ENCODE data around the gene KIAA0319L.
"Not testable (repeated sequence)": the region's sequence is repeated elsewhere in the genome, so short reads cannot be mapped to it uniquely, and the experiment has no call there.

Gene KIAA0319L

DNA sequence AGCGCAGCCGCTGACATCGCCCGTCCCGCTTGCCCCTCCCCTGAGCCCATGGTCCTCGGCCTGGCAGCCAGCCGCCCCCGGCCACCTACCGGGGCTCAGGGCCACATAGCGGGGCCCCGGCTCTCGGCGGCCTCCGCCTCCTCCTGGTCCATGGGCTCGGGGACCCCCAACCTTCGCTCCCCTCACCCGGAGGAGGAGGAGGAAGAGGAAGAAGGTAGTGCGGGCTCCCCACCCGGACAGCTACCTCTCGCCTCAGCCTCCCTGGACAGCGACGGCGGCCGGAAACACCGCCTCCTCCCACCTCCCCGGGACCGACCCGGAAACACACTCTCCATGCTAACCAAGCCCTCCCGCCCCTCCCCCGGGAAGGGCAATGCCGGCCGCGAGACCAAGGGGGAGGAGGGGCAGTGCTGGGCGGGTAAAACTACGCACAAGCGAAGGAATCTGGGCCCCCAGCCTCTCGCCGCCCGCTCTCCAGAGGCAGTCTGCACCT, at the start of gene KIAA0319L:
Gene KIAA0319L (minus strand): TSS at position 286 of the 493 bp plus-strand sequence. CDS start 2,912 bp downstream, outside the sequence.
- DNase-seq (ENCODE audit: low read depth in 3 of 3) = peak in 2 of 3 donors; percentile 45 to 46

DNA sequence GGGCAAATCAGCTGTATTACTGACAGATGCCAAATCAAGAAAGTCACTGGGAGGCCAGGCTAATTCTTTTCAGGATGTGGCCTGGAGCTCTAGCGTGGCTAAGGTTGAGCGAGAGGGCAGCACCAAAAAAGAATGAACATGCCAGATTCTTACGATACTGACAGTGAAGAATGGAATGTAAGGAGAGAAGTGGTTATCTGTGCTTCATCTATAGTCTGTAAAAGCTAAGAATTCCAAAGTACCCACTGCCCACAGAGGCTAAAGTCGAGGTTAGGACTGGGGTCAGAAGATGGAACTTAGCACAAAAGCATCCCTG, 48.6 kb upstream of the KIAA0319L start:
- DNase-seq (ENCODE audit: low read depth in 3 of 3) = no peak

DNA sequence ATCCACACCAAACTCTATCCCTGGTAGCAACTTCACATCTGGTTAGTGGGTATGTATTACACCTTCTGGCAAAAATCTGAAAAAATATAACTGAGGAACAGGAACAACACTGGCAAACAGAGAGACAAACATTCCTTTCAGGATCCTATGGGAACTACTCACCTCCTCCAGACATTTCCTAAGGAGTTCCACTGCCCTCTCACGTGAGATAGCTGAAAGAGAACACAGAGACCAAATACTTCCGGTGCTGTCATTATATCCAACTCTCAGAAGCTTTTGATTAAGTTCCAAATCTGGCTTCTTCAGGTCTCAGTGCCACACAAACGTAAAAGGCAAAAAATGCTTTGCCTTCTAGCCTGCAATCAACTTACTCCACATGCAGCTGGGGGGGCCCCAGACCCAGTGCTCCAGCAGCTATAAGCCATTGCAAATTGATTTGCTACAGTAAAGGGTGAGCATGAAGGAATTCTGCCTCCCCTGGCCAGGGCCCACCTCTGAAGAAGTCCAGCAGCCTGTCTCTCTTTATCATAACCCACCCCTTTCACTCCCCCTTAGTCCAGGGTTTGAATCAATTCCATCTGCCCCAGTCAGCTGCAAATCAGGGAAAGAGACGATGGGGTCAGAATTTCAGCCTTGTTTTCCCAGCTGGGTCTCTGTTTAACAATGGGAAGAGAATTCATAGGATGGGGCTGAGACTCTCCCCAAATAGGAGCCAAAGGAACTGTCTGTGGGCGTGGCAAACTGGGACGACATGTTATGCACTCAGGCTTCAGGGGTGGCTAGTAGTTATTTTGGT, 48.1 kb upstream of the KIAA0319L start:
- no peak for DNase-seq (ENCODE audit: low read depth in 3 of 3)

DNA sequence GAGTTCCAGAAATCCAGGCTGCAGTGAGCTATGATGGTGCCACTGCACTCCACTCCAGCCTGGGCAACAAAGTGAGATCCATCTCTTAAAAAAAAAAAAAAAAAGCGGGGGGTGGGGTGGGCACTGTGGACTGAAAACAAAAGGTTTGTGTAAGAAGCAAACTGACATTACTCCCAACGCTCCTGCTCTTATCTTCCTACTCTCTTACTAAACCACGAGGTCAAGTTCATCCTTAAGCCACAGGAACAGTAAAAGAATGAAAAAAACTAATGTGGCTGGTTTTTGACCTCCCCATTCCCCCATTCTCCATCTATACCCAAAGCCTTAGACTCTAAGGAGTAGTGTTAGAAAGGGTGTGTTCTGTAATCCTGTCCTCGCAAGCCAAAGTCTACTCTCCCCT, 46.7 kb upstream of the KIAA0319L start:
- no peak for DNase-seq (ENCODE audit: low read depth in 3 of 3)

DNA sequence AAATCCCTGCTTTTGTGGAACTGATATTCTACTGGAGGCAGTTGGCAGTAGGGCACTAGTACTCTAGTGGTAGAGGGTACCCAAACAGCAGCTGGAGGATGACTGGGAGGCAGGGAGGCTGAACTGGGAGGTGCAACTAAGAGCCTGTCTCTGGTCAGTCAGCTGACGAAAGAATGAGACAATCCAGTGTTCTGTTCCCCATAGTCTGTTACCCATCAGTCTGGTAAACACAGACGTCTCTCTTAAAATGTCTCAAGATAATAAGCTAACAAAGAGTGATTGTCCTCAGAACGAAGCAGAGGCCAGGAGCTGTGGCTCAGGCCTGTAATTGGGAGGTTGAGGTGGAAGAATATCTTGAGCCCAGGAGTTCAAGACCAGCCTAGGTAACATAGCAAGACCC, 46.3 kb upstream of the KIAA0319L start:
- no peak for DNase-seq (ENCODE audit: low read depth in 3 of 3)

DNA sequence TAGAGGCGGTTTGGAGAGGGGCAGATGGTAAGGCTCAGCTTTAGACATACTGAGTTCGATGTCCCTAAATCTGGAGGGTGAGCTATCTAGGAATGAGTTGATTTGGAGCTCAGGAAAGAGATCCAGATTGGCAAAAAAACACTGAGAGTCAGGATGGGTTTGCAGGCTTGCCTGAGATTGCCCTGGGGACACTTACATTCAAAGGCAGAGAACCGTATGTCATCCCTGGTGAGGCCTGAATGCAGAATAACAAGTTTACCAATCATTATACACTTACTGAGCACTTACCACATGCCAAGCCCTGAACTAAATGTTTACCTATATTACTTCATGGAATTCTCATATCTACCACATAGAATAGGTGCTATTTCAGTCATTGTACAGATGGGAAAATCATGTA, 43.4 kb upstream of the KIAA0319L start:
- no peak for DNase-seq (ENCODE audit: low read depth in 3 of 3)

DNA sequence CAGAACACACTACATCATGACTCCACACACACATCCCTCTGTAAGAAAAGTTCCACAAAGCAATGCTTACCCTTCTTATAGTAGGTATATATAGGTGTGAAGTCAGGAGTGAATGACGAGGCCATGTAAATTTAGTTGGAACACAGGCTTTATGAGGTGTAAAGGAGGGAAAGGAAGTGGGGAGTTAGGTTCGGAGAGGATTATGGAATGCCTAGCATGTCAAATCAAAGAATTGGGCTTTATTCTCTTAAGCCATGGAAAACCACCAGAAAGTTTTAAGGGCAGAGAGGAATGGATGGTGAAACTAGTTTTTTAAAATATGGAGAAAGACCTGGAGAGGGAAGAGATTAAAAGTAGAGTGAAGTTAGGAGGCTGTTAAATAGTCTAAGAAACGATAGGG, 42.2 kb upstream of the KIAA0319L start:
- DNase-seq (ENCODE audit: low read depth in 3 of 3) = no peak

DNA sequence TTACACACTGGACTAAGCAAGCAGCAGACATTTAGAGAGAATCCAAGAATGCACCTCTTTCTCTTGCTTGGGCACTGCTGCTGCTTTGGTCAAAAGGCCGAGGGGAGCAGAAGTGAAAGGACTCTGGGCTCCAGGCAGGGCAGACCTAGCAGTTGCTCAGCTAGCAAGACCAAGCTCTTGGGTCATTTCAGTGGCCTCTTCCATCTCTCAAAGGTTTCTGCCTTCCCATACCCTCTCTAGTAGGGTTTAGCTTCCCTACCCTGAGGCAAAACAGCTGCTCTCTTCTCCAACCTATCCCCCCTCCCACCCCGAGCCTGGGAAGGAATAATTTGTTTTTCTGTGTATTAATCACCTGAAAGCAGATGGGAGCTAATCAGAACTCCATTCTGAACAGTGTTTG, 41.7 kb upstream of the KIAA0319L start:
- no peak for DNase-seq (ENCODE audit: low read depth in 3 of 3)

DNA sequence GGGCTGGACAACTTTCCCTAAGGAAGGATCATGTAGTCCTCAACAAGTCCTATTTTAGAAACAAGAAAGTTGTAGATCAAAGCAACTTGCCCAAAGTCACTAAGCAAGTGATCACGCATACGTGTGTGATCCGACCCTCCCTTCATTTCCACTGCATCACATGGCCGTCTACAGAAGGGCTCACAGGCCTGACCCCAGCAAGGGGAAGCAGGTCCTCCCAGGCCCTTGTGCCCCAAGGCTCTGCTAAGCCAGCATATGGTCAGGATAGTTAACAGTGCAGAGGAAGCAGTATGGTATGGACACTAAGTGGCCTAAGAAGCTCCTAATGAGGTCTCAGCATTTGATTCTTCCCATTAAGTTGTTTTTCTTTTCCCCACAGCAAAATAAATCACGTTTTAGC, 40.7 kb upstream of the KIAA0319L start:
- DNase-seq (ENCODE audit: low read depth in 3 of 3) = no peak

DNA sequence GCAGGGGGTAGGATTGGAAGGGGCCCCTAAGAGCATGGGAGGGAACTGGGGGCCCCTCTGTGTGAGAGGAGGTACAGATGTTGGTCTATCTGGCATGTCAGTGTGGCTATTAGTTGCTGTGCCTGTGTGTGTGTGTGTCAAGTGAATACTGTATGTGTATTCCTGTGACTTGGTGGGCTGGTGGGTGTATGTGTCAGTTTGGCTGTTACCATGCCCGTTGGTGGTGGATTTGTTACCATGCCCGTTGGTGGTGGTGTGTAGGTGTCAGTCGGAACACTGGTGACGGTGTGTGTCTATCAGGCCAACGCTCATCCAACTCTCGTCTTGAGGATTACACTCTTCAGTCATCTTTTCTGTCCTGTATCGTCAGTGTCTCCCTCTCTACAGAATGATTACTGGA, 38.5 kb upstream of the KIAA0319L start:
- no peak for DNase-seq (ENCODE audit: low read depth in 3 of 3)

DNA sequence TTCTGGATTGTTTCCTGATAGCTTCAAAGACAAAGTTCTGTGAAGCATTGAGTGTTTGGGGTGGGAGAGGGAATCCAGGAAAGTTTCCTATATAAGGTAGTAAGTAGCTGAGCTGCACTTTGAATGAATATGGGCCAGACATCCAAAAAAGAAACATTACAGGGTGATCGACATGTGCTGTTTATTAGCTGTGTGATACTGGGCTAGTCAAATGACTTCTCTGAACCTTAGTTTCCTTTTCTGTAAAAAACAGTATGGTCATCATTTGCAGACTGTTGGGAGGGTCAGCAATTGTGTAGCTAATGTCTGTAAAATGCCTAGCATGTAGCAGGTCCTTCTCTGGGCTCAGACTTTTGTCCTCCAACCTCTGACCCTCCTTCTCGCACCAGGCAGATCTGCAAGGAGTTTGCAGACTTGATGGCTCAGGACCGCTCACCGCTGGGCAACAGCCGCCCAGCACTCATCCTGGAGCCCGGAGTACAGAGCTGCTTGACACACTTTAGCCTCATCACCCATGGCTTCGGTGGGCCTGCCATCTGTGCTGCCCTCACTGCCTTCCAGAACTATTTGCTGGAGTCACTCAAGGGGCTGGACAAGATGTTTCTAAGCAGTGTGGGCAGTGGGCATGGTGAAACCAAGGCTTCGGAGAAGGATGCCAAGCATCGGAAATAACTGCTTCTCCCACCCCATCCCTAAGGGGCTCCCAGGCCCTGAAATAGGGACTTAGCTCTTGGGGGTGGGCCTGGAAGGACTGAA, 37.0 kb upstream of the KIAA0319L start:
- no peak for DNase-seq (ENCODE audit: low read depth in 3 of 3)

DNA sequence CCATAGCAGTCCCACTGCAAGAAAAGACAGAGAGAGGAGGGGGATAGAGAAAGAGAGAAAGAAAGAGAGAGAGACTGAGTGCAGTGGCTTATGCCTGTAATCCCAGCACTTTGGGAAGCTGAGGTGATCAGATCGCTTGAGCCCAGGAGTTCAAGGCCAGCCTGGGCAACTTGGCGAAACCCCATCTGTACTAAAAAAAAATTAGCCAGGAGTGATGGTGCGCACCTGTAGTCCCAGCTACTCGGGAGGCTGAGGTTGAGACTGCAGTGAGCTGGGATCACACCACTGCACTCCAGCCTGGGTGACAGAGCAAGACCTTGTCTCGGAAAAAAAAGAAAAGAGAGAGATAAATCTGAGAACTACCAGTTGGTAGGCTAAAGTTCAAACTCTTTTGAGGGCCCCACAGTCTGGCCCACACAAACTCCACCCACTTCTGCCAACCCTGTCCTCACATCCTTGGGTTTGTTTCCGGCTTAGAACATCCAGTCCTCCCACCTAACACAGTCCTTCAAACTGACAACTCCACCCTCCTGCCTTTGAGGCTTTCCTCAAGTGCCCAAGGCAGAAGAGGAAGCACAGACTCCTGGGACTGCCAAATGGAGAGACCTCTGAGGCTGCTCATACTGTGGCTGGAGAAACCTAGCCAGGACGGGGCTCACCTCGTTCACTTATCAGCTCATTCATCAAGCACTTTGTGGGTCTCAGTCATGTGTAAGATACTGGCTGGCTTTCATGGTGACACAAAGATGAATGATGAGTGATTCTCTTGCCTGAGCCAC, 36.0 kb upstream of the KIAA0319L start:
- DNase-seq (ENCODE audit: low read depth in 3 of 3) = no peak

DNA sequence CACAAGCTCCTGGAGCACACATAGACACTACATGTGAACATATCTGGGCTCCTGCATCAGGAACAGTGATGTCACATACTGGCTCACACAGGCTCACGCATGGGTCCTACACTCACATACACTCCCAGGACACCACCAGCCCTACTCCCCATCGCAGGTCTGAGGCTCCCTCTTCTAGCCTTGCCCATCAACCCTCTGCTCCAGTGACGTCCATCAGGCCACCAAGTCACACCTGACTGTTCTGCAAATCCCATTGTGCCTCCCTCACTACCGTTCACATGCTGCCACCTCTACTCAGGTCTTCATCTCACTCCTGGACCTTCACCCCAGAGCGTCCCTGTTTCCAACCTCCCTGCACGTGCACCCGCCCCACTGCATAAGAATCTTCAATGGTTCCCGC, 34.0 kb upstream of the KIAA0319L start:
- DNase-seq (ENCODE audit: low read depth in 3 of 3) = no peak

DNA sequence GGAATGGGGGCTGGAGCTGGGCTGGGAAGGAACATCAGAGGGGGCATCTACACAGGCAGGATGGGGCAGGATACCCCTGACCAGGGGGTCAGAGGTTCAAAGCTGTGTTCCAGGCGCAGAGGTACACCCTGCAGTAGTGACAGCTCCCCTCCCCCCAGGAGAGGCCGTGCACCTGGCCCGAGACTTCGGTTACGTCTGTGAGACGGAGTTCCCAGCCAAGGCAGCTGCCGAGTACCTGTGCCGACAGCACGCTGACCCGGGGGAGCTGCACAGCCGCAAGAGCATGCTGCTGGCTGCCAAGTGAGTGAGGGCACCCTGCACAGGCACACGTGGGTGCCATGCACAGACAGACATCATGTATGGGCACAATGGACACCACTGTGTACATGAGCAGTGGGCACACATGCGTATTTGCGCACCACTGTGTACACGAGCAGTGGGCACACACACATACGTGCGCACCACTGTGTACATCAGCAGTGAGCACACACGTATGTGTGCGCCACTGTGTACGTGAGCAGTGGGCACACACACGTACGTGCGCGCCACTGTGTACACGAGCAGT, 33.4 kb upstream of the KIAA0319L start:
- no peak for DNase-seq (ENCODE audit: low read depth in 3 of 3)

DNA sequence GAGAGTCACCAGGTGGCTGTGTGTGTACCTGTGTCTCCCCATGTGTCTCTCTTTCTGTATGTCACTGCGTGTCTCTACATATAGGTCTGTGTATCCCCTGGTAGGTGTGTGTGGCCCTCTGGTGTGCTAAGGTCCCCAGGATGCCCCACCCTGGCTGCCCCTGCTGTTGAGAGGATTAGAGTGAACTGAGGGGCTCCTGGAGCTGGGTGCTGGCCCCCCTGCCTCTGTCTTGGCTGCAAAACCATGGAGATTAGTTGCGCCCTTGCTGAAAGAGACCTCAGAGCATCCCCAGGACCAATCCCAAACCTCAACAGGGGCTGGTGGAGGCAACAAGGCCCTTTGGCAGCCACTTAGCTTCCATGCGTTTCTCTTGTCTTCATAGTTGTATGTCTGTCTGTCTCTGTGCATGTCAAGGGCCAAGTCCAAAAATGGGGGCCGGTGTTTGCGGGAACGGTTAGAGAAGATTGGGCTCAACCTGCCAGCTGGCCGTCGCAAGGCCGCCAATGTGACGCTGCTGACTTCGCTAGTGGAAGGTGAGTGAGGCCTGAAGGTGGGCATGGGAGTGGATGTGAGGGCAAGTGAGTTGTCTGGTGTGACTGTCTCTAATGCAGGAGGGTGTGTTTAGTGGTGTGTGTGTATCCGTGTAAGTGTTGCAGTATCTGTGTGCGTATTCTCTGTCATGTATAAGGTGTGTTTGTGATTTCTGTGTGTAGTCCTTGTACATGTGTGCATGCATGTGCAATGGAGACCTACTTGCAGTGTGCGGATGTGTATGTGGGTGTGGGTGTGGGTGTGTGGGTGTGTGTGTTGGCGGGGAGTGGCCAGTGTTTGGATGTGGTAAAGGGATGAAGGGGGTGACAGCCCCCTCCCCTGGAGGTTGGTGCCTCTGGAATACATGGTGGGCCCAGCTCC, 32.6 kb upstream of the KIAA0319L start:
- DNase-seq (ENCODE audit: low read depth in 3 of 3) = no peak

DNA sequence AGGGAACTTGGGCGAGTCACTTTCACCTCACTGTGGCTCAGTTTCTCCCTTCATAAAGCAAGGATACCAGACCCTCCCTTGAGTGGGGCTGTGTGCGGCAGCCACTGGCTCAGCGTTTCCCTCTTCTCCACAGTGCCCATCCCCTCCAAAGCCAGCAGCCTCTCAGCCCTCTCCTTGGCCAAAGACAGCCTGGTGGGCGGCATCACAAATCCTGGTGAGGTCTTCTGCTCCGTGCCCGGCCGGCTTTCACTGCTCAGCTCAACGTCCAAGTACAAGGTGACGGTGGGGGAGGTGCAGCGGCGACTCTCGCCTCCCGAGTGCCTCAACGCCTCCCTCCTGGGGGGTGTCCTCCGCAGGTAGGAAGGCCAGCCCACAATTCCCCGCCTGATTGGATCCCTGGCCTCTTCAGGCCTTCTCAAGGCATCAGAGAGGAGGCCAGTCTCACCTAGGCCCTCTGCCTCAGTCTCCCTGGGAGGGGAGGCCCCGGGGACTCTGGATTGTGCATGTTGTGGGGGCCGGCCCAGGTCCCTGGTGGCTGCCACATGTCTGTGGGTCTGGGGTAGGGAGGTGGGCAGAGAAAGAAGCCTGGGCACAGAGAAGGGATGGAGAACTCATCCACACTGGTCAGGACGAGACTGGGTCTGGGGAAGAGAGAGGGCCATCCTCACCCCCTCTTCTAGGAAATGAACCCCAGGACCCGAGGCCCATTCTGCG, 31.2 kb upstream of the KIAA0319L start:
- DNase-seq (ENCODE audit: low read depth in 3 of 3) = no peak

DNA sequence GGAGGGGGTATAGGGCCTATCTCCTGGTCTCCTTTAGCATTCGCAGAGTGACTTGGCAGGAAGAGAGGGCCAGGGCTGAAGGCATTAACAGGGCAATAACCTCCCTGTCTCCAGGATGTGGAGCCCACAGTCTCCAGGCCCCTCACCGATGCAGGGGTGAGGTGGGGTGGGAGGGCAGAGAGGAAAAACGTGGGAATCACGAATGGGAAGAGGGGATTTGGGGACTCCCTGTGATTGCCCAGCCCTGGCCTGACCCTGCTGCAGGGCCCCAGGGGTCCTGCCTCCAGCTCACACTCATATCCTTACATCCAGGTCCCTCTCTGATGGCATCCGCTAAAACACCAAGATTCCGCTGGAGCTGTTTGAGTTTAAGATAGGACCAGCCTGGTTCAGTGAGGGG, 30.5 kb upstream of the KIAA0319L start:
- DNase-seq (ENCODE audit: low read depth in 3 of 3) = no peak

DNA sequence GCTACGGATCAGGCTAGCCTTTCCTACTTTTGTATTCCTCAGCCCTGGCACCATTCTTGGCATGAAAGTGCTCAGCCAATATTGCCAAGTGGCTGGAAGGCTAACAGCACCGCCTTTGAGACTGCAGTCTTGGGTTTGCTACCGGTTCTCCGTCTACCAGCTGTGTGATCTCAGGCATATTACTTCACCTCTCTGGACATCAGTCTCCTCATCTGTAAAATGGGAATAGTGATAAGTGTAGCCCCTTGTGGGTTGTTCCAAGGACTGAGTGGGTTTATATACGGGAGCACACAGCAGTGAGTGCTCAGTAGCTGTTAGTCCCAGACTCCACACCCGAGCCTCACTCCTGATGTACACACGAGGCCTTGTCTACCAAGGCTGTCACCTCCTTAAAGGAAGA, 29.6 kb upstream of the KIAA0319L start:
- DNase-seq (ENCODE audit: low read depth in 3 of 3) = no peak

DNA sequence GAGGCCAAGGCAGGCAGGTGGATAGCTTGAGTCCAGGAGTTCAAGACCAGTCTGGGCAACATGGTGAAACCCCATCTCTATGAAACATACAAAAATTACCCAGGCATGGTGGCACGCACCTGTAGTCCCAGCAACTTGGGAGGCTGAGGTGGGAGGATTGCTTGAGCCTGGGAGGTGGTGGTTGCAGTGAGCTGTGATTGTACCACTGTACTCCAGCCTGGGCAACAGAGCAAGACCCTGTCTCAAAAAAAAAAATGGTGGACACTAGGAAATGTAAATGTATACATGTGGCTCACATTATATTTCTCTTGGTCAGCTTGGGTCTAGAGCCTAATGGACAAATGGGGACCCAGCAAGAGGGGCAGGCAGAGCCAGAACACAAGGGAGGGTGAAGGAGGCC, 28.6 kb upstream of the KIAA0319L start:
- not testable (repeated sequence) for DNase-seq (ENCODE audit: low read depth in 3 of 3)

DNA sequence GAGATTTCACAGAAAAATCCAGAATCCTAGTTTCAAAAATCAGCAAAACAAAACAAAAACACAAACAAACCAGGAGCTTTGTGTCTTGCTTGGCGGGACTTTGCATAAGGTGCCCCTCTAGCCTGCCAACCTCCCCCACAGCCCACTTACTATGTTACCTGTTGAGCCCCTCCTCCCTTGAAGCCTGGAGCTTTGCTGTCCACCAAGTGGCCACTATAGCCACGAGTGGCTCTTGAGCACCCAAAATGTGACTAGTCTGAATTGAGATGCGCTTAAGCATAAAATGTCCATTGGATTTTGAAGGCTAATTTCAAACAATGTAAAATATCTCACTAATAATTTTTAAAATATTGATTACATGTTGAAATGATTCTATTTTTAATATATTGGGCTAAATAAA, 28.1 kb upstream of the KIAA0319L start:
- no peak for DNase-seq (ENCODE audit: low read depth in 3 of 3)

Data from stimulated activated CD4-positive, alpha-beta T cell treated with anti-CD3 and anti-CD28 coated beads, TNF-alpha, amount 100 ng/mL, for 48 hours (primary cell).